Measurements from ENCODE around the gene LRRK1.

DNA sequence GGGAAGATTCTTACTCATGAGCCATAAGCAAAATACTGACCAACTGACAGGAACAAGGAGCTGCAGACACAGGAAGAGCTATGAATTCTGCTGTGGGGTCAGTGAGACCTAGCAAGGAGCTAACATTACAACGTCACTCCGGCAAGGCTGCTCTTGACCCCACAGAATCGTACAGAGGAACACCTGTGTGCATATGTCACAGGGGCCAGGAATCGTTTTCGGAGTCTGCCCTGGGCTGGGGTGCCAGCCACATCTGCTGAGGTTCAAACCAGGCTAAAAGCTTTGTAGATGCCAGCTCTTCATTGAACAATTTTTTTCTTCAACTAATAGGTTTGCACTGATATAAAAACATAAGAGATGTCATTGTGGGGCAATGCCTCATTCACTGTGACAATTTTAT, 82.6 kb downstream of the LRRK1 start:
- TF ChIP-seq, protein P1, sequence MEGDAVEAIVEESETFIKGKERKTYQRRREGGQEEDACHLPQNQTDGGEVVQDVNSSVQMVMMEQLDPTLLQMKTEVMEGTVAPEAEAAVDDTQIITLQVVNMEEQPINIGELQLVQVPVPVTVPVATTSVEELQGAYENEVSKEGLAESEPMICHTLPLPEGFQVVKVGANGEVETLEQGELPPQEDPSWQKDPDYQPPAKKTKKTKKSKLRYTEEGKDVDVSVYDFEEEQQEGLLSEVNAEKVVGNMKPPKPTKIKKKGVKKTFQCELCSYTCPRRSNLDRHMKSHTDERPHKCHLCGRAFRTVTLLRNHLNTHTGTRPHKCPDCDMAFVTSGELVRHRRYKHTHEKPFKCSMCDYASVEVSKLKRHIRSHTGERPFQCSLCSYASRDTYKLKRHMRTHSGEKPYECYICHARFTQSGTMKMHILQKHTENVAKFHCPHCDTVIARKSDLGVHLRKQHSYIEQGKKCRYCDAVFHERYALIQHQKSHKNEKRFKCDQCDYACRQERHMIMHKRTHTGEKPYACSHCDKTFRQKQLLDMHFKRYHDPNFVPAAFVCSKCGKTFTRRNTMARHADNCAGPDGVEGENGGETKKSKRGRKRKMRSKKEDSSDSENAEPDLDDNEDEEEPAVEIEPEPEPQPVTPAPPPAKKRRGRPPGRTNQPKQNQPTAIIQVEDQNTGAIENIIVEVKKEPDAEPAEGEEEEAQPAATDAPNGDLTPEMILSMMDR (IDR thresholded peaks at IDR 0.05; ENCODE audit: borderline replicate concordance, extremely low read depth, low read length, poor library complexity, severe bottlenecking), result no peak
- TF ChIP-seq EZH2 (IDR thresholded peaks at IDR 0.05; ENCODE audit: borderline replicate concordance, low read depth, low read length, severe bottlenecking), result no peak
